ENCODE data around the gene MACROD1. TPM values are rescaled to one million over a fixed set of nuclear protein-coding genes. Genes with fewer than 3 reads are reported as not detected.

MACROD1 gene
- total RNA-seq, 5 donors from 2014 or later (not counting 1 experiment from before 2014, with no cell fraction given), result 6.0 to 14.8 (median 10.4) TPM

DNA sequence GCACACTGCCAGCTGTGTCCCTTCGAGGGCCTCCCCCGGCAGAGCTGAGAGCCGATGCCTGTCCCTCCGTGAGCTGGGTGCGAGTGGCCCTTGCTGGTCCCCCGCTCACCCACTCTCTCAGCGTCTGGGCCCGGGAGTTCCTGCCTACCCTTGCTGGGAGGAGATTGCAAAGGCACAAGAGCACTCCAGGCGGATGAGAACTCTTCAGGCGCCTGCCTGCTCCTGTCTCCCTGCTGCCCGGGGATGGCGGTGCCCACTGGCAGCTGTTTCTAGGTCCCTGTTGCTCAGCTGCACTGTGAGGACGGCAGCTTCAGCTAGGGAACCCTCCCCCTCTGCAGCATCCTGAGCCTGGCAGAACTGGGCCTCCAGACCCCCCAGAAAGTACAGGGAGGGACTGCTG is 69.1 kb downstream of the MACROD1 start:
- Histone ChIP-seq H3K9me3 (no peaks in the 10 kb centered on the region), H3K27ac (ENCODE audit: low read length) (no peak overlapping the region), H3K27me3 (replicated peaks in 1 of 2; ENCODE audit: control insufficient read depth in 2 of 2, extremely low read depth in 1 of 2, insufficient read depth in 2 of 2, low read length in 1 of 2) (peaks cover 0 to 4% of the 10 kb centered on the region in 2 experiments), H3K36me3 (ENCODE audit: control insufficient read depth in 2 of 2, extremely low read depth in 1 of 2, insufficient read depth in 1 of 2, low read length in 1 of 2) (no peaks in the 10 kb centered on the region), H3K4me3 (ENCODE audit: control insufficient read depth in 1 of 2, extremely low read depth in 1 of 2, low read length in 1 of 2) (no peak overlapping the region), H3K4me1 (ENCODE audit: control insufficient read depth in 1 of 2, extremely low read depth in 1 of 2, insufficient read depth in 2 of 2, low read length in 2 of 2) (no peaks in the 10 kb centered on the region)
- POLR2A ChIA-PET, result no interaction called here
- CTCF ChIA-PET, result no interaction called here
- WGBS (ENCODE audit: insufficient coverage), result 87% methylated on average over 12 of the region's 13 CpGs
- Mint-ChIP-seq H3K27ac (no peak overlapping the region), H3K4me3 (no peak overlapping the region), H3K4me1 (no peaks in the 10 kb centered on the region), H3K27me3 (no peaks in the 10 kb centered on the region), H3K9me3 (no peaks in the 10 kb centered on the region), H3K36me3 (no peaks in the 10 kb centered on the region)
- DNase-seq (no peak), ATAC-seq (replicated peaks in 1 of 4) (no peak)

DNA sequence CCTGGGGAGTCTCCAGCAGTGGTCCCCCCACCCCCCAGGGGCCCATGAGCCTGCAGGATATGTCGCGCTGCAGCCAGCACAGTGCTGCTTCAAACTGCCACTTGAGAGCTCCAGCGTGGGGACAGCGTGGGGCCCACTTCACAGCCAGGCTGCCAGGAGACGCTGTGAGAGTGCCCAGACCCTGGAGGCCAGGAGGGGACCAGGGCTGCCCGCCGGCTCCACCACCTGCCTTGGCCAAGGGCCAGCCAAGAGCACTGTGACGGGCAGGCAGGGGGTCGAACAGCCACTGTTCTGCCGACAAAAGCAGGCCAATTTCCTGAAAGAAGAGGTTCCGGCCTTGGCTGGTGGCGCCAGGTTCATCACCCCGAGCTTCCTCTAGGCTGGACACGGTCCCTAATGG is 70.0 kb downstream of the MACROD1 start:
- no peaks in the 10 kb centered on the region for H3K36me3 ChIP-seq (ENCODE audit: control insufficient read depth in 2 of 2, extremely low read depth in 1 of 2, insufficient read depth in 1 of 2, low read length in 1 of 2)
- H3K4me3 Mint-ChIP-seq, result no peak overlapping the region
- WGBS (ENCODE audit: insufficient coverage), result 82% methylated on average over 14 of the region's 14 CpGs
- ATAC-seq (replicated peaks in 1 of 4) (no peak), DNase-seq (no peak)
- no peaks in the 10 kb centered on the region for H3K9me3 Mint-ChIP-seq
- ChIA-PET CTCF (no interaction called here), POLR2A (no interaction called here)
- no peak overlapping the region for H3K27ac Mint-ChIP-seq
- no peak overlapping the region for H3K4me3 ChIP-seq (ENCODE audit: control insufficient read depth in 1 of 2, extremely low read depth in 1 of 2, low read length in 1 of 2)
- peaks cover 0 to 7% of the 10 kb centered on the region in 2 experiments for H3K27me3 ChIP-seq (replicated peaks in 1 of 2; ENCODE audit: control insufficient read depth in 2 of 2, extremely low read depth in 1 of 2, insufficient read depth in 2 of 2, low read length in 1 of 2)
- H3K27me3 Mint-ChIP-seq, result no peaks in the 10 kb centered on the region
- no peaks in the 10 kb centered on the region for H3K4me1 Mint-ChIP-seq
- no peak overlapping the region for H3K27ac ChIP-seq (ENCODE audit: low read length)
- no peaks in the 10 kb centered on the region for H3K4me1 ChIP-seq (ENCODE audit: control insufficient read depth in 1 of 2, extremely low read depth in 1 of 2, insufficient read depth in 2 of 2, low read length in 2 of 2)
- no peaks in the 10 kb centered on the region for H3K36me3 Mint-ChIP-seq
- no peaks in the 10 kb centered on the region for H3K9me3 ChIP-seq

DNA sequence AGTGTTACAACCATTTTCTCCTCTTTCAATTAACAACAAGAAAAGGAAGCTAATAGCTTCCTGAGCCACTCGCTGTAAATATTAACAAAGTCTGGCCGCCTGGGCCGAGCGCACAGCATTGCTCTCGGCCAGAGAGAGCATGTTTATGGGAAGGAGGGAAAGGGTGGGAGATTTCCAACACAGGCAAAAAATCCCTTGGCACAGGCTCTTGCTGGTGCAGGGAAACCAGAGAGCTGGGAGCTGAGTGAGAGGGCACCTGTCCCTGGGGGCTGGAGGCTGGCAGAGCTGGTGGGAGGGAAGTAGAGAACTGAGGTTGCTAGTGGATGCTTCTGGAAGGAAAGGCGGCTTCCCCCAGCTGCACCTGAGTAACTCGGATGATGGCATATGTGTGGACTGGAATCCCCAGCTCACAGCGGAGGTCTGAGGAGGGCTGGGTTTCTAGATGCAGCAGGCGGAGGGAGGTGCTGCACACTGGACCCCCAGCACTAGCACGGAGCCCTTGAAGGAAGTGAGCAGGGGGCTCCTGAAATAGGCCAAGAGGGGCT is 70.6 kb downstream of the MACROD1 start:
- Mint-ChIP-seq H3K27ac (no peak overlapping the region), H3K4me3 (no peak overlapping the region), H3K27me3 (no peaks in the 10 kb centered on the region), H3K36me3 (no peaks in the 10 kb centered on the region), H3K9me3 (no peaks in the 10 kb centered on the region), H3K4me1 (no peaks in the 10 kb centered on the region)
- Histone ChIP-seq H3K4me3 (ENCODE audit: control insufficient read depth in 1 of 2, extremely low read depth in 1 of 2, low read length in 1 of 2) (no peak overlapping the region), H3K27me3 (replicated peaks in 1 of 2; ENCODE audit: control insufficient read depth in 2 of 2, extremely low read depth in 1 of 2, insufficient read depth in 2 of 2, low read length in 1 of 2) (peaks cover 0 to 9% of the 10 kb centered on the region in 2 experiments), H3K9me3 (no peaks in the 10 kb centered on the region), H3K36me3 (ENCODE audit: control insufficient read depth in 2 of 2, extremely low read depth in 1 of 2, insufficient read depth in 1 of 2, low read length in 1 of 2) (no peaks in the 10 kb centered on the region), H3K27ac (ENCODE audit: low read length) (no peak overlapping the region), H3K4me1 (ENCODE audit: control insufficient read depth in 1 of 2, extremely low read depth in 1 of 2, insufficient read depth in 2 of 2, low read length in 2 of 2) (peaks cover 0 to 3% of the 10 kb centered on the region in 2 experiments)
- ChIA-PET POLR2A (no interaction called here), CTCF (no interaction called here)
- ATAC-seq (replicated peaks in 1 of 4) (no peak), DNase-seq (no peak)
- 95% methylated on average over 6 of the region's 10 CpGs for WGBS (ENCODE audit: insufficient coverage)

DNA sequence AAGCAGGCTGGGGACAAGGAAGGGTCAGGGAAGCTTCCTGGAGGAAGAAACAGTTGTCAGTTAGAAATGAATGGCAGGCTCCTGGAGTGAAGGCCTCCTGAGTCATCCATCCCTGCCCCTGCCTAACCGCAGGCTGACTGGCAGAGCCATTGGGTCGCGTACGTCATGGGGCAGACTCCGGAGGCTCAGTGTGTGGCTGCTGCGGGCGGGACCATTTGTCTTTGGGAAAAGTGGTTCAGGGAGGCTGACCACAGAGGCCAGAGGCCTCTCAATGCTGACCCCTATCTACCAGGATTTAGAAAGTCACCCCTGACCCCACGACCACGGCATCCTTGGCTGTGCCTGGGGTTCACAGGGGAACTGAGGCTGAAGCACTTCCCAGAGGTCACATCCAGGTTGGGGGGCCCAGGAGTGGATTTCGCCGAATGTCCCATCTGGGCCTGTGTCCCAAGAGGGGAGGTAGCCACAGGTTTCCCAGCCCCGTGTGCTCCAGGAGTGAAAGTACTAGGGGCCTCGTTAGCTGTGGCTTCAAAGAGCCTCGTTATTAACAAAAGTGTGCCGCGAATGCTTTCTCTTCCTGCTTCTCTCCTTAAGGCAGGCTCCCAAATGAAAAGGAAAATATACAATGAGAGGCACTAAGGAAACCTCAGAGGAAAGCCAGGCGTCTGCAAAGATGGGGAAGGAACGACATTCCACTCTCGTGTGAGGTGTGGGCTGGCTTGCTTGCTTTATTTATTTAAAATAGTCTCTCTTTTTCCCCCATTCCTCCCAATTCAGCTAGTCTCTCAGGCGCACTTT is 71.3 kb downstream of the MACROD1 start:
- H3K27me3 Mint-ChIP-seq, result no peaks in the 10 kb centered on the region
- no peak for DNase-seq
- peaks cover 0 to 12% of the 10 kb centered on the region in 2 experiments for H3K27me3 ChIP-seq (replicated peaks in 1 of 2; ENCODE audit: control insufficient read depth in 2 of 2, extremely low read depth in 1 of 2, insufficient read depth in 2 of 2, low read length in 1 of 2)

DNA sequence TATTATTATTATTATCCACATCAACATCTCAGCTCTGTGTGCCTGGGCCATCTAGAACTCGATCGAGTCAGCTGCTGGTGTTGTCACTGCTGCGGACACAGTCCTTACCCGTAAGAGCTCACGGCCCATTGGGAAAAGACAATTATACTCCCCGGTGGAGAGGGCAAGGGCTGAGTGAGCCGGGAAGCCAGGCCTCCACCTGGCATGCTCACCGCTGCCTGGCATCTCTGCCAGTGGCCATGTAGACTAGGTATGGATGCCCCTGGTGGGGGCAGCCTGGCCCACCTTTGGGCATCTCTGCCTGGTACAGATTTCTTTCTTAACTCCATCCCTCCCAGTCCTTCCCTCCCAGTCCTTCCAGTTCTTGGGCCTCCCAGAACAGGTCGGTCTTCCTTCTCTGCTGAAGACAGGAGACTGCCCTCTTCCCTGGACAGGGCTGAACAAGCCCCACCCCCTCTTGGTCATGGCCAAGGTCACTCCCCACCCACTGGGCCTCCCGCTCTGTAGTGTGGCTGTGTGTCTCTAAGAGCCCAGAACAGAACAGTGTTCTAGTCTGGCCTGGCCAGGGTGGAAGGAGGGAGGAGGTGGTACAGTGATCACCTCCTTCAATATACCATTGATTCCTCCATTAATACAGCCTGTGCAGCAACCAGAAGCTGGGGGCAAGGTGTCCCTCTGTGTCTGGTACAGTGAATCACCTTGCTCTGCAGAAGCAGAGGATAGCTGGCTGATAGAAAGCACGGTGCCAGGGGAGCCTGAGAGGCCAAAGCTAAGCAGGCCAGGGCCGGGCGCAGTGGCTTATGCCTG is 72.5 kb downstream of the MACROD1 start:
- CTCF ChIA-PET, result no interaction called here
- no peaks in the 10 kb centered on the region for H3K4me1 Mint-ChIP-seq
- no peak for ATAC-seq (replicated peaks in 1 of 4)
- Histone ChIP-seq H3K9me3 (no peaks in the 10 kb centered on the region), H3K27me3 (replicated peaks in 1 of 2; ENCODE audit: control insufficient read depth in 2 of 2, extremely low read depth in 1 of 2, insufficient read depth in 2 of 2, low read length in 1 of 2) (peaks cover 0 to 15% of the 10 kb centered on the region in 2 experiments), H3K36me3 (ENCODE audit: control insufficient read depth in 2 of 2, extremely low read depth in 1 of 2, insufficient read depth in 1 of 2, low read length in 1 of 2) (no peaks in the 10 kb centered on the region), H3K4me1 (ENCODE audit: control insufficient read depth in 1 of 2, extremely low read depth in 1 of 2, insufficient read depth in 2 of 2, low read length in 2 of 2) (peaks cover 0 to 3% of the 10 kb centered on the region in 2 experiments), H3K4me3 (ENCODE audit: control insufficient read depth in 1 of 2, extremely low read depth in 1 of 2, low read length in 1 of 2) (no peak overlapping the region), H3K27ac (ENCODE audit: low read length) (no peak overlapping the region)
- H3K9me3 Mint-ChIP-seq, result no peaks in the 10 kb centered on the region
- WGBS (ENCODE audit: insufficient coverage), result 89% methylated on average over 9 of the region's 13 CpGs
- H3K27ac Mint-ChIP-seq, result no peak overlapping the region
- POLR2A ChIA-PET, result no interaction called here
- H3K36me3 Mint-ChIP-seq, result no peaks in the 10 kb centered on the region
- no peak for DNase-seq
- H3K4me3 Mint-ChIP-seq, result no peak overlapping the region
- H3K27me3 Mint-ChIP-seq, result no peaks in the 10 kb centered on the region

More for the DNA sequence above, 71.3 kb downstream of the MACROD1 start:
- ATAC-seq (replicated peaks in 1 of 4), result no peak
- Histone ChIP-seq H3K36me3 (ENCODE audit: control insufficient read depth in 2 of 2, extremely low read depth in 1 of 2, insufficient read depth in 1 of 2, low read length in 1 of 2) (no peaks in the 10 kb centered on the region), H3K4me1 (ENCODE audit: control insufficient read depth in 1 of 2, extremely low read depth in 1 of 2, insufficient read depth in 2 of 2, low read length in 2 of 2) (peaks cover 0 to 3% of the 10 kb centered on the region in 2 experiments), H3K27ac (ENCODE audit: low read length) (no peak overlapping the region), H3K4me3 (ENCODE audit: control insufficient read depth in 1 of 2, extremely low read depth in 1 of 2, low read length in 1 of 2) (no peak overlapping the region), H3K9me3 (no peaks in the 10 kb centered on the region)
- Mint-ChIP-seq H3K36me3 (no peaks in the 10 kb centered on the region), H3K4me3 (no peak overlapping the region), H3K27ac (no peak overlapping the region), H3K9me3 (no peaks in the 10 kb centered on the region), H3K4me1 (no peaks in the 10 kb centered on the region)
- POLR2A ChIA-PET, result no interaction called here
- 79% methylated on average over 6 of the region's 20 CpGs for WGBS (ENCODE audit: insufficient coverage)
- CTCF ChIA-PET, result no interaction called here

DNA sequence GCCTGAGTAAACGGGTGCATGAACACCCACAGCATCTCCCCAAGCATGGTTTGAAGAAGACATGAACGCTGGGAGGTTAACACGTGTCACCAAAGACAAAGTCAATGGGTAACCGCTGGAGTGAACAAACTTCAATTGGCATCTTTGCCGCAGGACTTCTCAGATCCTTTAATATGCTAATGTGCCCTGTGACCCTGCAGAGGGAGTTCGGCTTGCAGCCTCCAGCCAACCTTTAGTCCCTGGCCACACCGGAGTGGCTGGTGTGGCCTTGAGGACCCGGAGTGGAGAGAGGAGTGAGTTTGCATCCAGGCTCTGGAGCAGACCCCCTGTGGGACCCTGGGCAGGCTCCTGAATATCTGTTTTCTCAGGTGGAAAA is 73.2 kb downstream of the MACROD1 start:
- no peaks in the 10 kb centered on the region for H3K4me1 Mint-ChIP-seq
- 83% methylated on average over 8 of the region's 8 CpGs for WGBS (ENCODE audit: insufficient coverage)
- no peak for ATAC-seq (replicated peaks in 1 of 4)
- no peak overlapping the region for H3K4me3 Mint-ChIP-seq
- DNase-seq, result no peak
- Histone ChIP-seq H3K9me3 (no peaks in the 10 kb centered on the region), H3K4me1 (ENCODE audit: control insufficient read depth in 1 of 2, extremely low read depth in 1 of 2, insufficient read depth in 2 of 2, low read length in 2 of 2) (peaks cover 0 to 3% of the 10 kb centered on the region in 2 experiments), H3K27me3 (replicated peaks in 1 of 2; ENCODE audit: control insufficient read depth in 2 of 2, extremely low read depth in 1 of 2, insufficient read depth in 2 of 2, low read length in 1 of 2) (peaks cover 0 to 15% of the 10 kb centered on the region in 2 experiments), H3K4me3 (ENCODE audit: control insufficient read depth in 1 of 2, extremely low read depth in 1 of 2, low read length in 1 of 2) (no peak overlapping the region), H3K36me3 (ENCODE audit: control insufficient read depth in 2 of 2, extremely low read depth in 1 of 2, insufficient read depth in 1 of 2, low read length in 1 of 2) (no peaks in the 10 kb centered on the region), H3K27ac (ENCODE audit: low read length) (no peak overlapping the region)
- H3K27ac Mint-ChIP-seq, result no peak overlapping the region
- POLR2A ChIA-PET, result no interaction called here
- CTCF ChIA-PET, result no interaction called here
- no peaks in the 10 kb centered on the region for H3K27me3 Mint-ChIP-seq
- no peaks in the 10 kb centered on the region for H3K9me3 Mint-ChIP-seq
- H3K36me3 Mint-ChIP-seq, result no peaks in the 10 kb centered on the region
